DND-41 (cell line): ENCODE results near the gene MMP13.

Source experiments
- EZH2 ChIP-seq: IDR thresholded peaks from 3 replicates; pipeline ENCODE4 v1.6.1; 2012; ENCODE audit warnings: borderline replicate concordance, low read depth, mild to moderate bottlenecking, moderate library complexity, low read length, inconsistent platforms; ENCODE audit not compliant: severe bottlenecking
- TF ChIP-seq, protein P1 (sequence below): IDR thresholded peaks from 2 replicates; pipeline ENCODE4 v1.5.1; 2012; ENCODE audit warnings: borderline replicate concordance, low read length, moderate library complexity, mild to moderate bottlenecking; ENCODE audit not compliant: poor library complexity, severe bottlenecking; ENCODE audit errors: extremely low read depth

DNA sequence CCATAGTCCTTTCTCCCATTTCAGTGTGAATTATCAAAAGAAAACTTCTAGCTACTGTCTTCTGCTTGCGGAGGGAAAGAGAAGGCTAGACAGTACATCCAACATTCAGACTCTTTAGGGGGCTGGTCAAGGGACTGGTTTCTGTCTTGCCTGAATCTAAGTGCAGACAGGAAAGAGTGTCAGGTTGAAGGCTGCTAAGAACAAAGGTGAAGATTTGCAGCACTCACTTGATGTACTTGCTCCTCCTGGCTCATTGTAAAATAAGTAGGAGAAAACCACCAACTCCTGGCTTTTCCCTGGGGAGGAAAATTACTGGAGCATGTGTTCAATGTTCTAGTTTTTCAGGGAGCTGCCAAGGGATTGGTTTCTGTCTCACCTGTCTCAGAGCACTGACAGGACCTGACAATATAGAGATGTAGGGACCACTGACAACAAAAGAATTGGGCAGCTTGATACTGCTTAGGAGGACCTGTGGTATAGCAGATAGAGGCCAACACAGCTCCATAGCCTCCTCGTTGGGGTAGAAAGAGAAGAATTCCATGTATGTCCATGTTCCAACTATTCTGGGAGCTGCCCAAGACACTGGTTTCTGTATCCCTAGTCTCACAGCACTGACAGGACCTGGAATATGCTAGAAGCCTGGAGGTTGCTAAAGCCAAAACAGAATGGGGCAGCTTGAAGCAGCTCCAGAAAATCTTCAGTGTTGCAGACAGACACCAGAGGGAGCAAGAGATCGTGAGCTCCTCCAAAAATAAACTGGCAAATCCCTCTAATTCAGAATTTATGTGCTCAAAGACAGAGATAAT, 41.1 kb downstream of the MMP13 start:
- TF ChIP-seq EZH2, result no peak
- TF ChIP-seq, protein P1, sequence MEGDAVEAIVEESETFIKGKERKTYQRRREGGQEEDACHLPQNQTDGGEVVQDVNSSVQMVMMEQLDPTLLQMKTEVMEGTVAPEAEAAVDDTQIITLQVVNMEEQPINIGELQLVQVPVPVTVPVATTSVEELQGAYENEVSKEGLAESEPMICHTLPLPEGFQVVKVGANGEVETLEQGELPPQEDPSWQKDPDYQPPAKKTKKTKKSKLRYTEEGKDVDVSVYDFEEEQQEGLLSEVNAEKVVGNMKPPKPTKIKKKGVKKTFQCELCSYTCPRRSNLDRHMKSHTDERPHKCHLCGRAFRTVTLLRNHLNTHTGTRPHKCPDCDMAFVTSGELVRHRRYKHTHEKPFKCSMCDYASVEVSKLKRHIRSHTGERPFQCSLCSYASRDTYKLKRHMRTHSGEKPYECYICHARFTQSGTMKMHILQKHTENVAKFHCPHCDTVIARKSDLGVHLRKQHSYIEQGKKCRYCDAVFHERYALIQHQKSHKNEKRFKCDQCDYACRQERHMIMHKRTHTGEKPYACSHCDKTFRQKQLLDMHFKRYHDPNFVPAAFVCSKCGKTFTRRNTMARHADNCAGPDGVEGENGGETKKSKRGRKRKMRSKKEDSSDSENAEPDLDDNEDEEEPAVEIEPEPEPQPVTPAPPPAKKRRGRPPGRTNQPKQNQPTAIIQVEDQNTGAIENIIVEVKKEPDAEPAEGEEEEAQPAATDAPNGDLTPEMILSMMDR, result peak; percentile 48
